HG02623 (cell line): Measurements from ENCODE around the gene LAT.
"Not testable (repeated sequence)": the region's sequence is repeated elsewhere in the genome, so short reads cannot be mapped to it uniquely, and the experiment has no call there.

Experiments
- ATAC-seq: cut with Tn5 transposase; IDR thresholded peaks from one replicate; pipeline ENCODE4 v1.9.1; 2021; ENCODE audit warnings: moderate library complexity; ENCODE audit not compliant: unreplicated experiment

LAT gene

GRCh38 chr16:28984619-28985135, at the start of gene LAT:
Gene LAT (plus strand): TSS chr16:28985052. CDS start chr16:28985418, 366 bp downstream.
- no peak for ATAC-seq

- ATAC-seq, result no peak
Observed at GRCh38 chr16:28935346-28935745, 49.5 kb upstream of the LAT start.

- peak; percentile 56 for ATAC-seq
Observed at GRCh38 chr16:28935924-28936783, 48.7 kb upstream of the LAT start.

GRCh38 chr16:28936784-28937155, 48.1 kb upstream of the LAT start:
- ATAC-seq, result no peak

- no peak for ATAC-seq
Observed at GRCh38 chr16:28937222-28937876, 47.5 kb upstream of the LAT start.

- no peak for ATAC-seq
Observed at GRCh38 chr16:28938721-28939120, 46.1 kb upstream of the LAT start.

GRCh38 chr16:28939825-28940224, 45.0 kb upstream of the LAT start:
- ATAC-seq, result not testable (repeated sequence)

DNA sequence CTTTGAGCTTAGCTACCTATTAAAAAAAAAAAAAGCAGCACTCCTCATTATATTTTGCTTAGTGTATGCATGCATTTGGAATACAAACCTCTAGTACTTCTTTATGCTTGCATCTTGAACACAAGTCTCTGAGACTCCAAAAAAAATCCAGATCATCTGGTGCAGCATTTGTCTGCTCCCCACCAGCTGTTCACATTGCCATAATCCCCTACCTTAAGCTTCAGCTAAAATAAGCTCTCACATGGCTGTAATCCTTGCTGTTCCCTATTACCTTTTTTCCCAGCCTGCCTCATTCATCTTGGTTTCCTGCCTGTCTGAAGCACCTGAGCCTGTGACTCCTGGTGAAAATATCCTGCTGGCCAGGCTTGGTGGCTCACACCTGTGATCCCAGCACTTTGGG, 41.6 kb upstream of the LAT start:
- ATAC-seq, result no peak

GRCh38 chr16:28946681-28947080, 38.2 kb upstream of the LAT start:
- no peak for ATAC-seq

DNA sequence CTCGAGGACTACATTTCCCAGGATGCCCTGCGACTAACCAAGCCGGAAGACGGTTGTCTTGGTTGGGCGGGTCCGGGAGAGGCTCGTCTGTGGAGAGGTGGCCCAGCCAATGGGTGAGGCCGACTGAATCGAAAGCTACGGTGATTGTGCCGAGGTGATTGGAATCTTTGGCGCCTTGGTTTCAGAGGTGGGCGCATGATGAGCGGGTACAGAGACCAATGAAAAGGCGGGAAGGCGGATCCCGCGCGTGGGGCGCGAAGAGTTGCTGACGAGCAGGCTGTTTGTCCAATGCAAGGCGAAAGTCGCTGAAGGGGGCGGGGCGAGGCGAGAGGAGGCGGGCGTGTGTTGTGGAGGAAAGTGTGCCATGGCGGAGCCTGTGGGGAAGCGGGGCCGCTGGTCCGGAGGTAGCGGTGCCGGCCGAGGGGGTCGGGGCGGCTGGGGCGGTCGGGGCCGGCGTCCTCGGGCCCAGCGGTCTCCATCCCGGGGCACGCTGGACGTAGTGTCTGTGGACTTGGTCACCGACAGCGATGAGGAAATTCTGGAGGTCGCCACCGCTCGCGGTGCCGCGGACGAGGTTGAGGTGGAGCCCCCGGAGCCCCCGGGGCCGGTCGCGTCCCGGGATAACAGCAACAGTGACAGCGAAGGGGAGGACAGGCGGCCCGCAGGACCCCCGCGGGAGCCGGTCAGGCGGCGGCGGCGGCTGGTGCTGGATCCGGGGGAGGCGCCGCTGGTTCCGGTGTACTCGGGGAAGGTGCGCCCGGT, 34.0 kb upstream of the LAT start, which contains the start of gene NFATC2IP:
TSS of gene NFATC2IP (plus strand) at position 290 of the 762 bp plus-strand sequence. CDS start at position 365, 75 bp downstream.
- peak; percentile 91 for ATAC-seq

DNA sequence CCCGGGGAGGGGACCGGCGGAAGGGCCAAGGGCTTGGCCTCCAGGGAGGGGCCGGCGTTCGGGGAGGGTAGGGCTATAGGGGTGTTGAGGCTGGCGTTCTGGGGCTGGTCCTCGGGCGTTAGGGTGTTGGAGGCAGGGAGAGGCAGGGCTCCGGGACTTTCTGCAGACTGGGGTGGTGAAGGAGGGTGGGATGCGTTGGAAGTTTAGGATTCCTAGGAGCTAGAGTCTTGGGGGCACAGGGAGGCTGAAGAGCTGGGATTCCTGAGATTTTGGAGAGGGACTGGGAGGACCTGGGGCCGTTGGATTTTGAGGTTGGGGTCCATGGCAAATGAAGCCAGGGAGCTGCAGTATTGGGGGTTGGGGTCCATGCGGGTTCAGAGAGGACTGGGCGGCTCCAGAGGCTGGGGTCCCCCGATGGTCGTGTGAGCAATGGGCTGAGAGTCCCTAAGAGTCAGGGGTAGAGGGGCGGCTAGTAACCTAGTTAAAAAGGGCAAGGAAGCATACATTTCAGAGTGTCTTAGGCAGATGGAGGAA, 33.4 kb upstream of the LAT start:
- no peak for ATAC-seq

GRCh38 chr16:28958216-28958615, 26.6 kb upstream of the LAT start:
- no peak for ATAC-seq

GRCh38 chr16:28958836-28959235, 26.0 kb upstream of the LAT start:
- no peak for ATAC-seq

GRCh38 chr16:28964072-28964471, 20.8 kb upstream of the LAT start:
- no peak for ATAC-seq

DNA sequence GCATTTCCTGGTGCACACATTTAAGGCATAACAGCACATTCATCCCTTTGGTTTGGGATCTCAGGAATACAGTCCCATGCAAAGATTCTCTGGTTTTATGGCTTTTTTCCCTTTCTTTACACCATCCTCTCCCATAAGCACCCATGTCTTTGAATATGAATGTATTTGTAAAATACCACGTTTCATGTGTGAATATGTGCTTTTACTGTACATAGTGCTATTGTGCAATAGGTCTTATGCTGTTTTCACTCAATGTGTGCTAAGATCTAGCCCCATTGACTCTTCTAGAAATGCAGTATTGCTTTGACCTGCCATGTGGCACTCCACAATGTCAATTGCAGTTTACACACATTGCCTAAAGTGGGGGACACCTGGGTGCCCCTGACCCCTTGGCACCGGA, 20.4 kb upstream of the LAT start:
- no peak for ATAC-seq

DNA sequence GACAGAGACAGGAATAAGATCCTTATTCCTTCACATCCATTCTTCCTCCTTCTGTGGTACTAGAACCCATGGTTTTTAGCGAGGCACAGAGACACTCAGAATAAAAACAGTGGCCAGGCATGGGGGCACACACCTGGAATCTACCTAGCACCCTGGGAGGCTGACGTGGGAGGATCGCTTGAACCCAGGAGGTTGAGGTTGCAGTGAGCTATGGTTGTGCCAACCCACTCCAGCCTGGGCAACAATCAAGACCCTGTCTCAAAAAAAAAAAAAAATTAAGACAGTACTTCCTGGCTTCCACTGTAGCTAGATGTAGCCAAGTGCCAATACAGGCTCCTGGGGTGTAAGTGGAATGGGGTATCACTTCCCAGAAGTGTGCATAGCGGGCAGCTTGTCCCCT, 17.7 kb upstream of the LAT start:
- ATAC-seq, result no peak

DNA sequence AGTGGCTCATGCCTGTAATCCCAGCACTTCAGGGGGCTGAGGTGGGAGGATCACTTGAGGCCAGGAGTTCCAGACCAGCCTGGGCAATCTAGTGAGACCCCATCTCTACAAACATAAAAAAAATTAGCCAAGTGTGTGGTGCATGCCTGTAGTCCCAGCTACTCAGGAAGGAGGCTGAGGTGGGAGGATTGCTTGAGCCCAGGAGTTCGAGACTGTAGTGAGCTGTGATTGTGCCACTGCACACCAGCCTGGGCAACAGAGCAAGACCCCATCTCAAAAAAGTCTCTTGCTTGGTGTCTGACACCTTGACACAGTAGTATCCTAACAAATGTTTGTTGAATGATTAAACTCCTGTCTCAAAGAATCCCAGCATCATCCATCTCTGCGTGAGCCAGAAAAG, 15.2 kb upstream of the LAT start:
- ATAC-seq, result not testable (repeated sequence)

DNA sequence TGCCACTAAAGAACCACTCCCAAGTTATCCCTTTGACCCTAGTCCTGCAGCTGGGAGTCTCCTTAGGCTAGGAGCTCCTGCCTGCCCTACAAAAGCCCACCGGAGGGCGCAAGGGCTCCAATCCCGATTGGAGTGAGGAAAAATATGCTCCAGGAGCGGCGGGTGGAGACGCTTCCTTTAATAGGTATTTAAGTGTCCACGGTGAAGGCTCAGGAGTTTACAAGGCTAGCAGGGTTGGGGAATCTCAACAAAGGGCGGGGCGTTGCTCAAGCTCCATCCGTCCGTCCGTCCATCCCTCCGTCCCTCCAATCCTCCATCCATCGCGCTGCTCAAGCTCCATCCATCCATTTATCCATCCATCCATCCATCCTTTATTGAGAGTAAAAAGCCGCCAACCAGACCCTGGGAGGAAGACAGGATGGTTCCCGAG, 10.8 kb upstream of the LAT start:
- ATAC-seq, result peak; percentile 12

- peak; percentile 81 for ATAC-seq
Observed at GRCh38 chr16:28974437-28975157, 10.3 kb upstream of the LAT start, which contains the start of gene SPNS1. Gene SPNS1 (plus strand): TSS chr16:28974778. CDS start chr16:28975152, 374 bp downstream.

- ATAC-seq, result peak; percentile 21
Observed at GRCh38 chr16:28975158-28975599, 9.7 kb upstream of the LAT start.
